Loucy (cell line): Measurements from ENCODE around the gene ENTPD8.

Experiments used
- H2AFZ ChIP-seq: fragments of 200-600 bp; sonication (generic); 2 replicates; pipeline ENCODE4 v1.6.0; 2016; ENCODE audit warnings: antibody characterized with exemption, mild to moderate bottlenecking, low read length, moderate library complexity
- H3F3A ChIP-seq: fragments of 200-600 bp; 2 replicates; pipeline ENCODE4 v1.6.0; 2016; ENCODE audit warnings: antibody characterized with exemption, low read depth, mild to moderate bottlenecking
- H3K27me3 ChIP-seq: fragments of 200-600 bp; sonication (generic); 2 replicates; pipeline ENCODE4 v1.6.1; 2014; ENCODE audit warnings: low read length, mild to moderate bottlenecking; ENCODE audit not compliant: insufficient read depth, poor library complexity, severe bottlenecking
- H3K36me3 ChIP-seq: fragments of 200-600 bp; sonication (generic); 2 replicates; pipeline ENCODE4 v1.6.1; 2016; ENCODE audit warnings: low read length; ENCODE audit not compliant: insufficient read depth
- H3K4me1 ChIP-seq: fragments of 200-600 bp; sonication (generic); 2 replicates; pipeline ENCODE4 v1.5.1; 2014; ENCODE audit warnings: low read length, mild to moderate bottlenecking; ENCODE audit not compliant: insufficient read depth, poor library complexity, severe bottlenecking
- H3K4me2 ChIP-seq: fragments of 200-600 bp; sonication (generic); 2 replicates; pipeline ENCODE4 v1.6.0; 2014; ENCODE audit warnings: antibody characterized with exemption, low read length, low read depth, mild to moderate bottlenecking; ENCODE audit not compliant: poor library complexity, severe bottlenecking
- H3K4me3 ChIP-seq: fragments of 200-600 bp; sonication (generic); 2 replicates; pipeline ENCODE4 v1.5.1; 2014; ENCODE audit warnings: low read length, mild to moderate bottlenecking, mixed read lengths; ENCODE audit not compliant: poor library complexity, severe bottlenecking
- H3K79me2 ChIP-seq: fragments of 200-600 bp; sonication (generic); 2 replicates; pipeline ENCODE4 v1.6.1; 2014; ENCODE audit warnings: low read length; ENCODE audit not compliant: insufficient read depth
- H3K9ac ChIP-seq: fragments of 200-600 bp; sonication (generic); 2 replicates; pipeline ENCODE4 v1.6.0; 2014; ENCODE audit warnings: mild to moderate bottlenecking, low read depth, low read length, moderate library complexity; ENCODE audit not compliant: poor library complexity, severe bottlenecking
- H3K9me2 ChIP-seq: fragments of 200-600 bp; sonication (generic); replicated peaks from 2 replicates; pipeline ENCODE4 v1.6.1; 2016; ENCODE audit warnings: low read depth, low read length, mixed read lengths
- H3K9me3 ChIP-seq: fragments of 200-600 bp; sonication (generic); 2 replicates; pipeline ENCODE4 v1.6.1; 2014; ENCODE audit warnings: mild to moderate bottlenecking, antibody characterized with exemption, low read length, low read depth; ENCODE audit not compliant: insufficient read depth
- H4K20me1 ChIP-seq: fragments of 200-600 bp; sonication (generic); 2 replicates; pipeline ENCODE4 v1.6.0; 2014; ENCODE audit warnings: antibody characterized with exemption, low read length, mild to moderate bottlenecking; ENCODE audit not compliant: insufficient read depth, poor library complexity, severe bottlenecking
- CTCF ChIP-seq: fragments of 200-600 bp; sonication (generic); conservative IDR thresholded peaks from 2 replicates; pipeline ENCODE4 v1.5.1; 2014; ENCODE audit warnings: mild to moderate bottlenecking, antibody characterized with exemption, low read length
- EZH2phosphoT487 ChIP-seq: fragments of 200-600 bp; IDR thresholded peaks from 2 replicates; pipeline ENCODE4 v1.6.1; 2018; ENCODE audit warnings: antibody characterized with exemption, mild to moderate bottlenecking, moderate library complexity, borderline replicate concordance

The ENTPD8 gene

GRCh38 chr9:137429974-137430722, 11.0 kb downstream of the ENTPD8 start:
- Histone ChIP-seq H3K27me3 (no peaks in the 10 kb centered on the region), H2AFZ (no peak overlapping the region), H3K9ac (no peak overlapping the region), H3K4me2 (no peak overlapping the region), H3K79me2 (no peaks in the 10 kb centered on the region), H3K9me2 (no peaks in the 10 kb centered on the region), H4K20me1 (no peaks in the 10 kb centered on the region), H3K9me3 (no peaks in the 10 kb centered on the region), H3K4me1 (no peaks in the 10 kb centered on the region), H3F3A (no peaks in the 10 kb centered on the region), H3K36me3 (no peaks in the 10 kb centered on the region), H3K4me3 (no peak overlapping the region)
- no peak for TF ChIP-seq CTCF
- TF ChIP-seq EZH2phosphoT487, result no peak

- no peaks in the 10 kb centered on the region for H3K27me3 ChIP-seq
- H3K9me3 ChIP-seq, result no peaks in the 10 kb centered on the region
- no peaks in the 10 kb centered on the region for H3K36me3 ChIP-seq
- no peak for TF ChIP-seq EZH2phosphoT487
- no peak for TF ChIP-seq CTCF
- no peaks in the 10 kb centered on the region for H3F3A ChIP-seq
- H3K79me2 ChIP-seq, result no peaks in the 10 kb centered on the region
- H2AFZ ChIP-seq, result no peak overlapping the region
- no peak overlapping the region for H3K4me3 ChIP-seq
- H3K9me2 ChIP-seq, result no peaks in the 10 kb centered on the region
- H3K4me1 ChIP-seq, result no peaks in the 10 kb centered on the region
- H3K9ac ChIP-seq, result no peak overlapping the region
- no peaks in the 10 kb centered on the region for H4K20me1 ChIP-seq
- no peak overlapping the region for H3K4me2 ChIP-seq
Observed at GRCh38 chr9:137429546-137429890, 11.6 kb downstream of the ENTPD8 start.

- Histone ChIP-seq H3K36me3 (no peaks in the 10 kb centered on the region), H3K9me3 (no peaks in the 10 kb centered on the region), H4K20me1 (no peaks in the 10 kb centered on the region), H3K4me3 (no peak overlapping the region), H3K27me3 (no peaks in the 10 kb centered on the region), H3K4me2 (no peak overlapping the region), H2AFZ (no peak overlapping the region), H3K9me2 (no peaks in the 10 kb centered on the region), H3K4me1 (no peaks in the 10 kb centered on the region), H3K79me2 (no peaks in the 10 kb centered on the region), H3F3A (no peaks in the 10 kb centered on the region), H3K9ac (no peak overlapping the region)
- TF ChIP-seq CTCF (no peak), EZH2phosphoT487 (no peak)
Observed at GRCh38 chr9:137428841-137429545, 12.2 kb downstream of the ENTPD8 start.
